ENCODE measurements around the gene ZNF839.

ZNF839 gene

DNA sequence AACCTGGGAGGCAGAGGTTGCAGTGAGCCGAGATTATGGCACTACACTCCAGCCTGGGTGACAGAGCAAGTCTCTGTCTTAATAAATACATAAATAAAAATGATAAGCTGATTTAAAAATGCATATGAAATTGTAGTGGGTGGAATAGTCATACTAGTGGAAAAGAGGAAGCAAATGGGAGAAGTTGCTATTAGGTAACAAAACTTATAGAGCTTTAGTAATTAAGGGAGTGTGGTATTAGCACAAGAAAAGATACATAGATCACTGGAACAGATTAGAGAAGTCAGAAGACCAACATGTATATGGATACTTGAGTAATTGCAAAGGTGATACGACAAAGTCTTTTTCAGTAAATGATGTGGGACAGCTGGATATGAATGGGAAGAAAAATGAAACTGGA lies 69.7 kb downstream of the ZNF839 start:
- no peak for DNase-seq

DNA sequence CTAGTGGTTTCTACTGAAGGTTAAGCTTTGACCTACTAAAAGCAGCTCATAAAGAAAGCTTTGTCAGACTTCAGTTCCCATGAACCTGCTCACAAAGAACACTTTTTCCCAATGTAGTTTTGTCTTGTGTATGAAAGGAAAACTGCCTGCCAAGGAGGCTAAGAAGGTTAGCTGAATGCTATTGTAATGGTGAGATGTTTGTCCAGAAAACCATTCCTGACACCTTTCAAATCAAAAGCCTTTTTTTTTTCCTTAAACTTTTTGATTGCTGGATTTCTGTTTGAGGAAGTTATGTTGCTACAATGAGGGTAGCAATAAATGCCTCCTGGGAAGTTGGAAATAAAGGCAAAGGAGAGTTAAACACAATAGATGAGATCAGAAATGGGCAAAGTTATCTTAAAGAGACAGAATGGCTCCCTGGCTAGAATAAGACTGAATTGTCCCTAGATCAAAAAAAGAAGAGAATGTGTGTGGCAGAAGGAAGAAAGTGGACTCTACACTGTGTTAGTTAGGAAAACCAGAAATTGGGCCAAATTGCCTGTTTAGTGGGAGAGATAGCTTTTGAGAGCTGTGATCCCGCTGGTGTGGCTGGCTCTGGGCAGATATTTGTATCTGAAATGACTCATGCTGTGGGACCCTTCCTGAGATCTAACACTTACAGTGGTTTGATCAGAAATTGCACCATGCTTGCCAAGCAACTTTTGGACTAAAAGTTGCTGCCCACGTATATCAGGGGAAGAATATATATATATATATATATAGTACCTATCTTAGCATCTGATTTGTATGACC lies 70.7 kb downstream of the ZNF839 start:
- no peak for DNase-seq
